DND-41 (cell line): ENCODE measurements around the gene CDKN1A.
"Not testable (repeated sequence)": the region's sequence is repeated elsewhere in the genome, so short reads cannot be mapped to it uniquely, and the experiment has no call there.

ENCODE experiments used
- ATAC-seq: fragments of 200-7000 bp; cut with Tn5 transposase; 3 replicates; pipeline ENCODE4 v1.9.1; 2021; ENCODE audit warnings: low read depth; ENCODE audit not compliant: insufficient read depth
- DNase-seq: peaks from one replicate; pipeline ENCODE4 v3.0.0-alpha.2; 2020
- H2AFZ ChIP-seq: 2 replicates; pipeline ENCODE4 v1.6.0; 2012; ENCODE audit warnings: low read depth, low read length
- H3K27ac ChIP-seq: 2 replicates; pipeline ENCODE4 v1.5.1; 2012; ENCODE audit warnings: low read length, inconsistent platforms
- H3K27me3 ChIP-seq: fragments of 200-600 bp; sonication (generic); 2 replicates; pipeline ENCODE4 v1.6.0; 2012; ENCODE audit warnings: low read length, mild to moderate bottlenecking, inconsistent platforms; ENCODE audit not compliant: insufficient read depth, poor library complexity
- H3K36me3 ChIP-seq: 2 replicates; pipeline ENCODE4 v1.5.1; 2012; ENCODE audit warnings: low read length, inconsistent platforms; ENCODE audit not compliant: insufficient read depth
- H3K4me1 ChIP-seq: 2 replicates; pipeline ENCODE4 v1.5.1; 2012; ENCODE audit warnings: mild to moderate bottlenecking, low read length; ENCODE audit not compliant: insufficient read depth
- H3K4me2 ChIP-seq: 2 replicates; pipeline ENCODE4 v1.6.0; 2012; ENCODE audit warnings: mild to moderate bottlenecking, moderate library complexity, low read length, inconsistent platforms; ENCODE audit not compliant: insufficient read depth
- H3K4me3 ChIP-seq, 2 experiments: fragments of 200-600 bp in 1 of 2; shearing (Covaris generic) in 1 of 2; 2 replicates each; pipeline ENCODE4 v1.5.1; 2012 to 2016; ENCODE audit warnings: inconsistent platforms in 2 of 2, low read length in 2 of 2, mild to moderate bottlenecking in 2 of 2, low read depth in 1 of 2, moderate library complexity in 1 of 2
- H3K79me2 ChIP-seq: 2 replicates; pipeline ENCODE4 v1.6.0; 2012; ENCODE audit warnings: low read length, inconsistent platforms; ENCODE audit not compliant: insufficient read depth
- H3K9ac ChIP-seq: 2 replicates; pipeline ENCODE4 v1.6.0; 2012; ENCODE audit warnings: low read depth, mild to moderate bottlenecking, inconsistent platforms, low read length, moderate library complexity
- H3K9me3 ChIP-seq: 2 replicates; pipeline ENCODE4 v1.5.1; 2012; ENCODE audit warnings: low read length, moderate library complexity, mild to moderate bottlenecking, inconsistent platforms; ENCODE audit not compliant: insufficient read depth, severe bottlenecking
- H4K20me1 ChIP-seq: 2 replicates; pipeline ENCODE4 v1.6.0; 2012; ENCODE audit warnings: low read length; ENCODE audit not compliant: insufficient read depth
- EZH2 ChIP-seq: IDR thresholded peaks from 3 replicates; pipeline ENCODE4 v1.6.1; 2012; ENCODE audit warnings: borderline replicate concordance, low read depth, mild to moderate bottlenecking, moderate library complexity, low read length, inconsistent platforms; ENCODE audit not compliant: severe bottlenecking
- TF ChIP-seq, protein P1 (sequence below): IDR thresholded peaks from 2 replicates; pipeline ENCODE4 v1.5.1; 2012; ENCODE audit warnings: borderline replicate concordance, low read length, moderate library complexity, mild to moderate bottlenecking; ENCODE audit not compliant: poor library complexity, severe bottlenecking; ENCODE audit errors: extremely low read depth

Gene CDKN1A

DNA sequence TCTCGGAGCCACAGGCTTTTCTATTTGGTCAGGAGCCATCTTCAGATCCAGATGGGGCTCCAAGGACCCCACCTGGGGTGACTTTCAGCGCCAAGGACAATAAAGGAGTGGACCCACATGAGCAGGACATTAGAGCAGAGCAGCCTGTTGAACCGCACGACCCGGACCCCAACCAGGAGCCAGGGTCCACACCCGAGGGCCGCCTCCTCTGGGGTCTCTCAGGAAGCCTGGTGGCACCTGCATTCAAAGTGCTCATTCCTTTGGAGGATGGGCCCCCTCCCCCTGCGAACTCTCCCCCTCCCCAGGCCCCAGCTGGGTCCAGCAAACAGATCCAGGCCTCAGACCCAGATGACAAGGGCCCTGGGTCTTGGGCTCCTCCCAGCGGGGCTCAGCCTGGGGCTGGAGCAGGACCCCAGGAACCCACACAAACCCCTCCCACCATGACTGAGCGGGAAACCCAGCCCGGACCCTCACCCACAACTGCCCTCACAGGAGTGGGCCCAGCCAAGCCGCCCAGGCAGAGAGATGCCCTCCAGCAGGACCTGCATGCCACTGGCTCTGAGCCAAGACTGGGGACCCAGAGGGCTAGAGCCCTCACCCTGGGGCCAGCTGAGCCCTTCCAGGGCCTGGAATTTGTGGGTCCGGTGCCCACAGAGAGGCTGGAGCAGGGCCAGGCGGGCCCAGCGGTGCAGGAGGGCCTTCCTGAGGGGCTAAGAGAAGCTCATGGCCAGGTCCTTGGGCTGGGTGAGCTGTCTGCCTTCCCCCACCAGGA, 43.0 kb downstream of the CDKN1A start:
- no peak overlapping the region for H2AFZ ChIP-seq
- H3K27me3 ChIP-seq = no peaks in the 10 kb centered on the region
- no peaks in the 10 kb centered on the region for H3K79me2 ChIP-seq
- H3K4me3 ChIP-seq = no peak overlapping the region
- no peaks in the 10 kb centered on the region for H3K4me1 ChIP-seq
- H3K36me3 ChIP-seq = no peaks in the 10 kb centered on the region
- no peaks in the 10 kb centered on the region for H4K20me1 ChIP-seq
- H3K4me2 ChIP-seq = no peak overlapping the region
- no peak overlapping the region for H3K27ac ChIP-seq
- H3K9ac ChIP-seq = no peak overlapping the region
- ATAC-seq (no peak), DNase-seq (no peak)
- no peaks in the 10 kb centered on the region for H3K9me3 ChIP-seq
- TF ChIP-seq EZH2 = no peak
- TF ChIP-seq, protein P1, sequence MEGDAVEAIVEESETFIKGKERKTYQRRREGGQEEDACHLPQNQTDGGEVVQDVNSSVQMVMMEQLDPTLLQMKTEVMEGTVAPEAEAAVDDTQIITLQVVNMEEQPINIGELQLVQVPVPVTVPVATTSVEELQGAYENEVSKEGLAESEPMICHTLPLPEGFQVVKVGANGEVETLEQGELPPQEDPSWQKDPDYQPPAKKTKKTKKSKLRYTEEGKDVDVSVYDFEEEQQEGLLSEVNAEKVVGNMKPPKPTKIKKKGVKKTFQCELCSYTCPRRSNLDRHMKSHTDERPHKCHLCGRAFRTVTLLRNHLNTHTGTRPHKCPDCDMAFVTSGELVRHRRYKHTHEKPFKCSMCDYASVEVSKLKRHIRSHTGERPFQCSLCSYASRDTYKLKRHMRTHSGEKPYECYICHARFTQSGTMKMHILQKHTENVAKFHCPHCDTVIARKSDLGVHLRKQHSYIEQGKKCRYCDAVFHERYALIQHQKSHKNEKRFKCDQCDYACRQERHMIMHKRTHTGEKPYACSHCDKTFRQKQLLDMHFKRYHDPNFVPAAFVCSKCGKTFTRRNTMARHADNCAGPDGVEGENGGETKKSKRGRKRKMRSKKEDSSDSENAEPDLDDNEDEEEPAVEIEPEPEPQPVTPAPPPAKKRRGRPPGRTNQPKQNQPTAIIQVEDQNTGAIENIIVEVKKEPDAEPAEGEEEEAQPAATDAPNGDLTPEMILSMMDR = no peak

DNA sequence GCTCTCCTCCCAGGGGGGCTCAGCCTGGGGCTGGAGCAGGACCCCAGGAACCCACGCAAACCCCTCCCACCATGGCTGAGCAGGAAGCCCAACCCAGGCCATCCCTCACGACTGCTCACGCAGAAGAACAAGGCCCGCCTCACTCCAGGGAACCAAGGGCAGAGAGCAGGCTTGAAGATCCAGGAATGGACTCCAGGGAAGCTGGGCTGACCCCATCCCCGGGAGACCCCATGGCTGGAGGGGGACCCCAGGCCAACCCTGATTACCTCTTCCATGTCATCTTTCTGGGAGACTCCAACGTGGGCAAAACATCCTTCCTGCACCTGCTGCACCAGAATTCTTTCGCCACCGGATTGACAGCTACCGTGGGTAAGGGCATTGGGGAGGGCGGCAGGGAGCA, 43.9 kb downstream of the CDKN1A start:
- TF ChIP-seq, protein P1 = no peak
- no peak for TF ChIP-seq EZH2
- Histone ChIP-seq H3K4me2 (no peak overlapping the region), H3K27me3 (no peaks in the 10 kb centered on the region), H3K79me2 (no peaks in the 10 kb centered on the region), H3K27ac (no peak overlapping the region), H3K9ac (no peak overlapping the region), H2AFZ (no peak overlapping the region), H3K36me3 (no peaks in the 10 kb centered on the region), H4K20me1 (no peaks in the 10 kb centered on the region), H3K4me3 (no peak overlapping the region), H3K9me3 (no peaks in the 10 kb centered on the region), H3K4me1 (peaks cover under 1% of the 10 kb centered on the region; the same call in 1 of the 2 replicates)
- ATAC-seq (no peak), DNase-seq (no peak)

DNA sequence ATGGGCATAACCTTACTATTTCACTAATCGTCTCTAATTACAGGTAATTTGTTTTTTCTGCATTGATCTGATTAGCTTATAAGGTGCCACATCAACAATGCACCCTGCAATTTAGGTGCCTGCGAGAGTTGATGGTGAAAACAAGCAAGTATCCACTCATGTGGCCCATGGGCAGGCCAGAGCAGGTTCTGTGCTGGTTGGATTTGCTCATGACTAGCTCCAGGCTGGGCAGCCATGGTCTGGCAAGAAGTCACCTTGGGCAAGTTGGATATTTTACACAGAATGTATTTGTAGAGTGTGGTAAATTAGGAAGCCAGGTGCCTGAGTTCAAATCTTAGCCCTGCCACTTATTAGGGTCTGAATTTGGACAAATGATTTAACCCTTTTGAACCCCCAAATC, 44.4 kb downstream of the CDKN1A start:
- DNase-seq = no peak
- TF ChIP-seq EZH2 = no peak
- TF ChIP-seq, protein P1 = no peak
- H3K36me3 ChIP-seq = no peaks in the 10 kb centered on the region
- H3K27me3 ChIP-seq = no peaks in the 10 kb centered on the region
- no peak overlapping the region for H3K27ac ChIP-seq
- no peaks in the 10 kb centered on the region for H3K9me3 ChIP-seq
- no peak for ATAC-seq
- no peak overlapping the region for H3K9ac ChIP-seq
- no peaks in the 10 kb centered on the region for H3K79me2 ChIP-seq
- no peaks in the 10 kb centered on the region for H4K20me1 ChIP-seq
- H3K4me3 ChIP-seq = no peak overlapping the region
- H2AFZ ChIP-seq = no peak overlapping the region
- peaks cover 6% of the 10 kb centered on the region for H3K4me1 ChIP-seq
- H3K4me2 ChIP-seq = no peak overlapping the region

DNA sequence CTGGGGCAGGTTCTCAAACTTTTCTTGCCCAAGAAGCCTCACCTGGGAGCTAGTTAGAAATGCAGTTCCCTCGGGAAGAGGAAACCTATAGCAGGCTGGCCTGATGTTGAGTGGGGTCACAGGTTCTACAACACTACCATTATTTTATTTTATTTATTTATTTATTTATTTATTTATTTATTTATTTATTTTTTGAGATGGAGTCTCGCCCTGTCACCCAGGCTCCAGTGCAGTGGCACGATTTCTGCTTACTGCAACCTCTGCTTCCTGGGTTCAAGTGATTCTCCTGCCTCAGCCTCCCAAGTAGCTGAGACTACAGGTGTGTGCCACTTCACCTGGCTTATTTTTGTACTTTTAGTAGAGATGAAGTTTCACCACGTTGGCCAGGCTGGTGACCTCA, 45.5 kb downstream of the CDKN1A start:
- not testable (repeated sequence) for H4K20me1 ChIP-seq, H3K4me3 ChIP-seq, H3K27ac ChIP-seq, H3K79me2 ChIP-seq, H3K9me3 ChIP-seq, ATAC-seq, H3K36me3 ChIP-seq, H2AFZ ChIP-seq, H3K9ac ChIP-seq, H3K4me2 ChIP-seq, H3K27me3 ChIP-seq, DNase-seq
- H3K4me1 ChIP-seq = peaks cover 14% of the 10 kb centered on the region
